NCI-H2196 (cell line): Measurements from ENCODE around the gene CRISPLD2.

ENCODE experiments used
- DNase-seq: peaks from one replicate; lab custom pipeline; 2025; ENCODE audit not compliant: unreplicated experiment; lab: John Stamatoyannopoulos, UW

Gene CRISPLD2

GRCh38 chr16:84800158-84800978 is 19.4 kb upstream of the CRISPLD2 start:
- no peak for DNase-seq

- DNase-seq, result no peak
Measured at GRCh38 chr16:84803146-84803545, 16.6 kb upstream of the CRISPLD2 start.

- DNase-seq, result no peak
Measured at GRCh38 chr16:84804326-84804725, 15.5 kb upstream of the CRISPLD2 start.

GRCh38 chr16:84806256-84806889 is 13.4 kb upstream of the CRISPLD2 start:
- DNase-seq, result no peak

GRCh38 chr16:84806890-84807258 is 12.9 kb upstream of the CRISPLD2 start:
- no peak for DNase-seq

- no peak for DNase-seq
Measured at GRCh38 chr16:84807776-84808175, 12.0 kb upstream of the CRISPLD2 start.

- DNase-seq, result no peak
Measured at GRCh38 chr16:84808826-84809225, 11.0 kb upstream of the CRISPLD2 start.

GRCh38 chr16:84810518-84811273 is 9.1 kb upstream of the CRISPLD2 start:
- no peak for DNase-seq

GRCh38 chr16:84811529-84811928 is 8.3 kb upstream of the CRISPLD2 start:
- DNase-seq, result no peak

- no peak for DNase-seq
Measured at GRCh38 chr16:84813141-84813934, 6.4 kb upstream of the CRISPLD2 start.

- DNase-seq, result no peak
Measured at GRCh38 chr16:84815462-84815861, 4.3 kb upstream of the CRISPLD2 start.

- DNase-seq, result no peak
Measured at GRCh38 chr16:84816023-84816422, 3.8 kb upstream of the CRISPLD2 start.

- no peak for DNase-seq
Measured at GRCh38 chr16:84816485-84816884, 3.3 kb upstream of the CRISPLD2 start.

GRCh38 chr16:84817206-84817605 is 2.6 kb upstream of the CRISPLD2 start:
- DNase-seq, result no peak

GRCh38 chr16:84817613-84818012 is 2.2 kb upstream of the CRISPLD2 start:
- DNase-seq, result no peak

GRCh38 chr16:84818133-84818532 is 1.7 kb upstream of the CRISPLD2 start:
- DNase-seq, result no peak

GRCh38 chr16:84818989-84819643 is 669 bp upstream of the CRISPLD2 start:
- DNase-seq, result no peak

GRCh38 chr16:84820305-84820684 is 510 bp downstream of the CRISPLD2 start:
- no peak for DNase-seq

- no peak for DNase-seq
Measured at GRCh38 chr16:84820771-84821170, 986 bp downstream of the CRISPLD2 start.

- no peak for DNase-seq
Measured at GRCh38 chr16:84821179-84821578, 1.4 kb downstream of the CRISPLD2 start.
